Gastrocnemius medialis (tissue), 4 donors: ENCODE results near the gene SLC17A7.

Experiments
- CTCF ChIP-seq, 5 experiments: fragments of 450-650 bp in 3 of 5; fragments of 200-600 bp in 2 of 5; sonication (generic) in 2 of 5; IDR thresholded peaks in 4 of 5; conservative IDR thresholded peaks in 1 of 5; 1 replicate in 4 of 5; 2 replicates in 1 of 5; pipeline ENCODE4 v1.5.1; 2016 to 2019; ENCODE audit warnings: antibody characterized with exemption in 5 of 5, mild to moderate bottlenecking in 3 of 5, moderate library complexity in 3 of 5
- POLR2A ChIP-seq, 2 donors: fragments of 450-650 bp; IDR thresholded peaks; one replicate each; pipeline ENCODE4 v1.6.1; 2017; ENCODE audit warnings: antibody characterized with exemption in 2 of 2, mild to moderate bottlenecking in 2 of 2, moderate library complexity in 2 of 2

GRCh38 chr19:49468746-49469447 is 27.6 kb upstream of the SLC17A7 start:
- TF ChIP-seq CTCF (IDR thresholded peaks at IDR 0.05 in 4 of 5, conservative IDR thresholded peaks at IDR 0.05 in 1 of 5) (no peak), POLR2A (IDR thresholded peaks at IDR 0.05) (no peak)
